K562 (cell line): Measurements from ENCODE around the gene BAHD1.

Experiments
- CTCF ChIP-seq, 3 experiments: IDR thresholded peaks in 2 of 3; conservative IDR thresholded peaks in 1 of 3; 2 replicates each; pipeline ENCODE4 v1.5.1; 2011 to 2012; ENCODE audit warnings: low read length in 3 of 3, mild to moderate bottlenecking in 3 of 3, control low read depth in 2 of 3, improper control_type of control experiment in 1 of 3, inconsistent platforms in 1 of 3, low read depth in 1 of 3, mixed read lengths in 1 of 3, moderate library complexity in 1 of 3; ENCODE audit not compliant: insufficient read depth in 2 of 3
- POLR2AphosphoS2 ChIP-seq: IDR thresholded peaks from 2 replicates; pipeline ENCODE4 v1.6.1; 2012; ENCODE audit warnings: low read length, improper control_type of control experiment
- POLR3A ChIP-seq: IDR thresholded peaks from 2 replicates; pipeline ENCODE4 v1.6.1; 2011; ENCODE audit warnings: borderline replicate concordance, mild to moderate bottlenecking, moderate library complexity; ENCODE audit not compliant: insufficient read length, insufficient read depth; ENCODE audit errors: extremely low read depth
- TSC22D4 ChIP-seq: fragments of 450-650 bp; IDR thresholded peaks from 2 replicates; pipeline ENCODE4 v1.6.1; 2016; ENCODE audit warnings: missing genetic modification characterization, missing biosample characterization, control low read depth
- ZC3H8 ChIP-seq: fragments of 450-650 bp; IDR thresholded peaks from 2 replicates; pipeline ENCODE4 v1.6.1; 2017
- ZNF431 ChIP-seq: sonication (generic); formaldehyde crosslinking; IDR thresholded peaks from 2 replicates; pipeline ENCODE4 v1.8.0; 2022; ENCODE audit warnings: mild to moderate bottlenecking, missing genetic modification reagents

DNA sequence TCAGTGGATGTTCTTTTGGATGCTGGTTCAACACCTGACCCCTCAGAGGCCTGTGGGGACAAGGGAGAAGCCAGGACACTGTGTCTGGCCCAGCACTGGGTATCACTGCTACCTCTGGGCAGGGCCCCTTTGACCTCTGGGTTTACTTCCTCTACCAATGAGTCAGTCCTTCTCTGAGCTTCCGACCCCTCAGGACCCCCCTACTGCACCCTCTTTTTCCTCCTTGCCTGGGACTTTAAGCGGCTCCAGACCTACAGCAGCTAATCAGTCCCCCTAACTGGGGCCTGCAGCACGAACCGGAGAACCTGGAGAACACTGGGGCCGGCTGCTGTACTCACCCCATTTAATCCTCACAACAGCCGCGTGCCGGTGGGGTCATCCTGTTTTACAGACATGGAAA, 33.8 kb downstream of the BAHD1 start:
- TF ChIP-seq CTCF (IDR thresholded peaks at IDR 0.05 in 2 of 3, conservative IDR thresholded peaks at IDR 0.05 in 1 of 3; ENCODE audit: insufficient read depth in 2 of 3, low read depth in 1 of 3, low read length in 3 of 3) (no peak), TSC22D4 (no peak), ZC3H8 (no peak), POLR3A (no peak), POLR2AphosphoS2 (no peak), ZNF431 (CRISPR knock-in tag) (no peak)
